PC-3 (cell line): ENCODE measurements around the gene TTLL9. TPM values are rescaled to one million over a fixed set of nuclear protein-coding genes. Genes with fewer than 3 reads are reported as not detected.
"Not testable (repeated sequence)": the region's sequence is repeated elsewhere in the genome, so short reads cannot be mapped to it uniquely, and the experiment has no call there.

Experiments
- ATAC-seq: fragments of 200-7000 bp; cut with Tn5 transposase; 2 replicates; pipeline ENCODE4 v1.9.1; 2020; ENCODE audit warnings: mild to moderate bottlenecking, moderate library complexity
- BruUV-seq: library from RNA; stranded (reverse); fragments of 400-500 nt; replicated peaks from 2 replicates; lab custom pipeline; 2021; lab: Mats Ljungman, UMichigan
- CTCF ChIA-PET: fragments of 300-600 bp; sonication (Branson Sonifier 250); formaldehyde crosslinking; loops from one replicate; lab custom pipeline; 2022; ENCODE audit warnings: antibody characterized with exemption; lab: Charles Lee
- POLR2A ChIA-PET: fragments of 300-600 bp; sonication (Branson Sonifier 250); formaldehyde crosslinking; loops from one replicate; lab custom pipeline; 2022; ENCODE audit warnings: antibody characterized with exemption; ENCODE audit not compliant: unreplicated experiment; lab: Charles Lee
- DNase-seq: peaks from one replicate; pipeline ENCODE4 v3.0.0-alpha.2; 2015
- H2AFZ ChIP-seq: fragments of 300-600 bp; sonication (generic); 2 replicates; pipeline ENCODE4 v1.6.0; 2016; ENCODE audit warnings: antibody characterized with exemption, low read length
- H3F3A ChIP-seq: fragments of 300-600 bp; sonication (generic); one replicate; pipeline ENCODE4 v1.6.0; 2017; ENCODE audit warnings: antibody characterized with exemption, low read length, control low read depth, mild to moderate bottlenecking; ENCODE audit not compliant: unreplicated experiment
- H3K27ac ChIP-seq: fragments of 300-600 bp; sonication (generic); 2 replicates; pipeline ENCODE4 v1.5.1; 2016; ENCODE audit warnings: mild to moderate bottlenecking, low read length
- H3K27me3 ChIP-seq: fragments of 300-600 bp; sonication (generic); 2 replicates; pipeline ENCODE4 v1.6.1; 2016; ENCODE audit warnings: low read length, mixed read lengths
- H3K36me3 ChIP-seq: fragments of 300-600 bp; sonication (generic); 2 replicates; pipeline ENCODE4 v1.6.1; 2016; ENCODE audit warnings: low read depth, mixed run types, low read length, mixed read lengths
- H3K4me1 ChIP-seq: fragments of 300-600 bp; sonication (generic); 2 replicates; pipeline ENCODE4 v1.5.1; 2016; ENCODE audit warnings: low read length; ENCODE audit not compliant: insufficient read depth
- H3K4me2 ChIP-seq: fragments of 300-600 bp; sonication (generic); 2 replicates; pipeline ENCODE4 v1.6.0; 2016; ENCODE audit warnings: low read length
- H3K4me3 ChIP-seq: fragments of 300-600 bp; sonication (generic); 2 replicates; pipeline ENCODE4 v1.5.1; 2016; ENCODE audit warnings: mild to moderate bottlenecking, low read length, mixed read lengths
- H3K79me2 ChIP-seq: fragments of 300-600 bp; sonication (generic); 2 replicates; pipeline ENCODE4 v1.6.1; 2017; ENCODE audit warnings: low read length, mixed read lengths
- H3K9ac ChIP-seq: fragments of 300-600 bp; sonication (generic); 2 replicates; pipeline ENCODE4 v1.6.0; 2016; ENCODE audit warnings: mild to moderate bottlenecking, low read length
- H3K9me2 ChIP-seq: fragments of 300-600 bp; sonication (generic); replicated peaks from 2 replicates; pipeline ENCODE4 v1.6.1; 2016; ENCODE audit warnings: mixed run types, low read length, mixed read lengths
- H3K9me3 ChIP-seq: fragments of 300-600 bp; sonication (generic); 2 replicates; pipeline ENCODE4 v1.6.1; 2016; ENCODE audit warnings: low read length, mixed read lengths
- H4K20me1 ChIP-seq: fragments of 300-600 bp; sonication (generic); 2 replicates; pipeline ENCODE4 v1.6.1; 2016; ENCODE audit warnings: low read length, mixed read lengths
- CTCF ChIP-seq: fragments of 300-600 bp; sonication (generic); conservative IDR thresholded peaks from 2 replicates; pipeline ENCODE4 v1.5.1; 2017; ENCODE audit warnings: antibody characterized with exemption, low read depth, mild to moderate bottlenecking, low read length
- EZH2 ChIP-seq: fragments of 300-600 bp; sonication (generic); IDR thresholded peaks from one replicate; pipeline ENCODE4 v1.6.1; 2017; ENCODE audit warnings: antibody characterized with exemption, mild to moderate bottlenecking, low read length; ENCODE audit not compliant: unreplicated experiment
- EZH2phosphoT487 ChIP-seq: fragments of 300-600 bp; sonication (generic); IDR thresholded peaks from 2 replicates; pipeline ENCODE4 v1.6.1; 2018; ENCODE audit warnings: mild to moderate bottlenecking, antibody characterized with exemption, low read length, borderline replicate concordance
- intact Hi-C: fragments of 100-400 bp; cut with micrococcal nuclease; formaldehyde crosslinking; loops from 2 replicates; pipeline ENCODE4 v1.9.0; 2023
- total RNA-seq: library from RNA; depleted of rRNA; stranded (reverse); fragments of >200 nt; gene quantifications from 2 replicates; pipeline ENCODE4 v1.2.3, GENCODE V29; 2014

The TTLL9 gene
- total RNA-seq, 1 experiment from 2014 or later = not detected

- no peak overlapping the region for H3K9ac ChIP-seq
- BruUV-seq = no TSS peak
- ATAC-seq (no peak), DNase-seq (no peak)
- no peaks in the 10 kb centered on the region for H4K20me1 ChIP-seq
- no peaks in the 10 kb centered on the region for H3K9me2 ChIP-seq
- intact Hi-C loops = no loop called here
- H3K27me3 ChIP-seq = peaks cover 20% of the 10 kb centered on the region
- ChIA-PET CTCF (no interaction called here), POLR2A (no interaction called here)
- TF ChIP-seq EZH2phosphoT487 = no peak
- TF ChIP-seq CTCF = no peak
- no peak for TF ChIP-seq EZH2
- H3K27ac ChIP-seq = no peak overlapping the region
- H3K4me3 ChIP-seq = no peak overlapping the region
- no peak overlapping the region for H3K4me2 ChIP-seq
- H3K36me3 ChIP-seq = no peaks in the 10 kb centered on the region
- H3K9me3 ChIP-seq = no peaks in the 10 kb centered on the region
- H3F3A ChIP-seq = no peaks in the 10 kb centered on the region
- H3K4me1 ChIP-seq = no peaks in the 10 kb centered on the region
- no peaks in the 10 kb centered on the region for H3K79me2 ChIP-seq
- no peak overlapping the region for H2AFZ ChIP-seq
Measured at GRCh38 chr20:31915491-31916280, 45.3 kb downstream of the TTLL9 start.

GRCh38 chr20:31916708-31917107 is 46.3 kb downstream of the TTLL9 start:
- H3K79me2 ChIP-seq = no peaks in the 10 kb centered on the region
- peaks cover 20% of the 10 kb centered on the region for H3K27me3 ChIP-seq
- no TSS peak for BruUV-seq
- no peaks in the 10 kb centered on the region for H3K36me3 ChIP-seq
- no peak for DNase-seq
- H3K4me2 ChIP-seq = no peak overlapping the region
- H4K20me1 ChIP-seq = no peaks in the 10 kb centered on the region
- intact Hi-C loops = no loop called here
- TF ChIP-seq CTCF (no peak), EZH2 (no peak), EZH2phosphoT487 (no peak)
- H3K9me2 ChIP-seq = no peaks in the 10 kb centered on the region
- CTCF ChIA-PET = no interaction called here
- H3F3A ChIP-seq = no peaks in the 10 kb centered on the region
- no peak overlapping the region for H2AFZ ChIP-seq
- ATAC-seq = no peak
- H3K9me3 ChIP-seq = no peaks in the 10 kb centered on the region
- no peaks in the 10 kb centered on the region for H3K4me1 ChIP-seq
- POLR2A ChIA-PET = no interaction called here
- no peak overlapping the region for H3K9ac ChIP-seq
- no peak overlapping the region for H3K27ac ChIP-seq
- H3K4me3 ChIP-seq = no peak overlapping the region

GRCh38 chr20:31917962-31918412 is 47.6 kb downstream of the TTLL9 start:
- intact Hi-C loops, H3K79me2 ChIP-seq, POLR2A ChIA-PET, ATAC-seq, H3K9me2 ChIP-seq, H3K4me3 ChIP-seq, CTCF ChIA-PET, DNase-seq, H3K36me3 ChIP-seq, H3K9me3 ChIP-seq, H4K20me1 ChIP-seq, BruUV-seq, H2AFZ ChIP-seq, H3K9ac ChIP-seq, H3F3A ChIP-seq, H3K4me1 ChIP-seq, H3K27ac ChIP-seq, H3K4me2 ChIP-seq: not testable (repeated sequence)
- peaks cover 20% of the 10 kb centered on the region for H3K27me3 ChIP-seq
